Neural cell (in vitro differentiated cells): ENCODE measurements around the gene JPT1.

Experiments used
- EP300 ChIP-seq: fragments of 450-650 bp; conservative IDR thresholded peaks from 2 replicates; pipeline ENCODE4 v1.6.1; 2014; ENCODE audit warnings: antibody characterized with exemption, mild to moderate bottlenecking, moderate library complexity; ENCODE audit not compliant: poor library complexity, severe bottlenecking
- MXI1 ChIP-seq: fragments of 450-650 bp; conservative IDR thresholded peaks from 2 replicates; pipeline ENCODE4 v1.6.1; 2014; ENCODE audit warnings: antibody characterized with exemption, mild to moderate bottlenecking; ENCODE audit not compliant: poor library complexity, severe bottlenecking
- POLR2AphosphoS5 ChIP-seq: IDR thresholded peaks from 2 replicates; pipeline ENCODE4 v1.6.1; 2012
- SMC3 ChIP-seq: fragments of 450-650 bp; conservative IDR thresholded peaks from 2 replicates; pipeline ENCODE4 v1.6.1; 2014; ENCODE audit warnings: antibody characterized with exemption, mild to moderate bottlenecking, moderate library complexity; ENCODE audit not compliant: poor library complexity
- TAF1 ChIP-seq: IDR thresholded peaks from 2 replicates; pipeline ENCODE4 v1.6.1; 2012; ENCODE audit warnings: low read depth
- TF ChIP-seq, protein P1 (sequence below): fragments of 450-650 bp; IDR thresholded peaks from 2 replicates; pipeline ENCODE4 v1.5.1; 2014; ENCODE audit warnings: antibody characterized with exemption, mild to moderate bottlenecking, moderate library complexity; ENCODE audit not compliant: poor library complexity, severe bottlenecking
- TF ChIP-seq, protein P2 (sequence below): IDR thresholded peaks from 2 replicates; pipeline ENCODE4 v1.6.1; 2012; ENCODE audit warnings: borderline replicate concordance

DNA sequence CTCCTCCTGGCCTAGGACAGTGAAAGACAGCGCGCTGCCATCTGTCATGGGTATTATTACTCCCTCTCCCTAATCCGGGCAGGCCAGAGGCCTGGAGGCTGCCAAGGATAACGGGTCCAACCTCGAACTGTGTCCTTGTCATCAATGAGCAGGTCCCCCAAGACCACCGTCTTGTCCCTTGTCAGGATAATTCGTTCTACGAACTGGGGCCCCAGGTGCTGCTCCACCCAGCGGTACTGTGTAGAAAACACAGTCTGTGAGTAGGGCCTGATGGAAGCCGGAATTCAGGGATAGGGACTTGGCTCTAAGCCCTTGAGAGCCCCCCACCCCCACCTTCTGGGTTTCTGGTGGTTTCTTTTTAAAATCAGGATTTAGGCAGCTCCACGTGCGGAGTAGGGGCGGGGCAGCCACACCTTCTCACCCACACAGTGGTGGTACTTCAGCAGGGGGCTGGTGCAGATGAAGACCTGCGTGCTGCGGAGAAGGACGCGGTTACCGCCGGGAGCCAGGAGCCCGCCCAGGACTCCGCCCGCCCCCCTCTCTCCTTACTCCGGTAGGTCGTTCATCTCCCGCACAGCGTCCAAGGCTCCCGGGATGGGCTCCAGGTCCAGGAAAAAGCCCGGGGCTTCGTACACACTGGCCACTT is 23.6 kb downstream of the JPT1 start:
- TF ChIP-seq, protein P1, sequence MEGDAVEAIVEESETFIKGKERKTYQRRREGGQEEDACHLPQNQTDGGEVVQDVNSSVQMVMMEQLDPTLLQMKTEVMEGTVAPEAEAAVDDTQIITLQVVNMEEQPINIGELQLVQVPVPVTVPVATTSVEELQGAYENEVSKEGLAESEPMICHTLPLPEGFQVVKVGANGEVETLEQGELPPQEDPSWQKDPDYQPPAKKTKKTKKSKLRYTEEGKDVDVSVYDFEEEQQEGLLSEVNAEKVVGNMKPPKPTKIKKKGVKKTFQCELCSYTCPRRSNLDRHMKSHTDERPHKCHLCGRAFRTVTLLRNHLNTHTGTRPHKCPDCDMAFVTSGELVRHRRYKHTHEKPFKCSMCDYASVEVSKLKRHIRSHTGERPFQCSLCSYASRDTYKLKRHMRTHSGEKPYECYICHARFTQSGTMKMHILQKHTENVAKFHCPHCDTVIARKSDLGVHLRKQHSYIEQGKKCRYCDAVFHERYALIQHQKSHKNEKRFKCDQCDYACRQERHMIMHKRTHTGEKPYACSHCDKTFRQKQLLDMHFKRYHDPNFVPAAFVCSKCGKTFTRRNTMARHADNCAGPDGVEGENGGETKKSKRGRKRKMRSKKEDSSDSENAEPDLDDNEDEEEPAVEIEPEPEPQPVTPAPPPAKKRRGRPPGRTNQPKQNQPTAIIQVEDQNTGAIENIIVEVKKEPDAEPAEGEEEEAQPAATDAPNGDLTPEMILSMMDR, result peak; percentile 68
- TF ChIP-seq, protein P2, sequence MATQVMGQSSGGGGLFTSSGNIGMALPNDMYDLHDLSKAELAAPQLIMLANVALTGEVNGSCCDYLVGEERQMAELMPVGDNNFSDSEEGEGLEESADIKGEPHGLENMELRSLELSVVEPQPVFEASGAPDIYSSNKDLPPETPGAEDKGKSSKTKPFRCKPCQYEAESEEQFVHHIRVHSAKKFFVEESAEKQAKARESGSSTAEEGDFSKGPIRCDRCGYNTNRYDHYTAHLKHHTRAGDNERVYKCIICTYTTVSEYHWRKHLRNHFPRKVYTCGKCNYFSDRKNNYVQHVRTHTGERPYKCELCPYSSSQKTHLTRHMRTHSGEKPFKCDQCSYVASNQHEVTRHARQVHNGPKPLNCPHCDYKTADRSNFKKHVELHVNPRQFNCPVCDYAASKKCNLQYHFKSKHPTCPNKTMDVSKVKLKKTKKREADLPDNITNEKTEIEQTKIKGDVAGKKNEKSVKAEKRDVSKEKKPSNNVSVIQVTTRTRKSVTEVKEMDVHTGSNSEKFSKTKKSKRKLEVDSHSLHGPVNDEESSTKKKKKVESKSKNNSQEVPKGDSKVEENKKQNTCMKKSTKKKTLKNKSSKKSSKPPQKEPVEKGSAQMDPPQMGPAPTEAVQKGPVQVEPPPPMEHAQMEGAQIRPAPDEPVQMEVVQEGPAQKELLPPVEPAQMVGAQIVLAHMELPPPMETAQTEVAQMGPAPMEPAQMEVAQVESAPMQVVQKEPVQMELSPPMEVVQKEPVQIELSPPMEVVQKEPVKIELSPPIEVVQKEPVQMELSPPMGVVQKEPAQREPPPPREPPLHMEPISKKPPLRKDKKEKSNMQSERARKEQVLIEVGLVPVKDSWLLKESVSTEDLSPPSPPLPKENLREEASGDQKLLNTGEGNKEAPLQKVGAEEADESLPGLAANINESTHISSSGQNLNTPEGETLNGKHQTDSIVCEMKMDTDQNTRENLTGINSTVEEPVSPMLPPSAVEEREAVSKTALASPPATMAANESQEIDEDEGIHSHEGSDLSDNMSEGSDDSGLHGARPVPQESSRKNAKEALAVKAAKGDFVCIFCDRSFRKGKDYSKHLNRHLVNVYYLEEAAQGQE, result no peak
- TF ChIP-seq TAF1 (no peak), EP300 (no peak), MXI1 (no peak), POLR2AphosphoS5 (no peak), SMC3 (peak; percentile 63)
